Measurements from ENCODE around the gene DHRS13. TPM values are rescaled to one million over a fixed set of nuclear protein-coding genes. Genes with fewer than 3 reads are reported as not detected.

DHRS13 gene
- total RNA-seq, 1 donor = 2.6 TPM

DNA sequence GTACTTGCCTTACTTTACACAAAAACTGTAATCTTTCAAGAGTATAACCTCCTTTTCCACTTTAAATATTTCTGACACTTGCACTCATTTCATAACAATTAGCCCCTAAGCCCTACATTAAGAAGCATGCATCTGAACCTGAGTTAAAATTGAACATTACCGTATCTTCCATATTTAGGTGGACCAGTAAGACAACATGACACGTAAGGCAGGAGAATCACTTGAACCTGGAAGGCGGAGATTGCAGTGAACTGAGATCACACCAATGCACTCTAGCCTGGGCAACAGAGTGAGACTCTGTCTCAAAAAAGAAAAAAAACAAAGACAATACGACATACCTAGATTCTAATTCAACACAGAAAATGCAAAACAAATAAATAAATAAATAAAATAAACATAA is 41.5 kb upstream of the DHRS13 start:
- TF ChIP-seq CTCF (IDR thresholded peaks at IDR 0.05; ENCODE audit: insufficient read depth, low read depth, low read length) = no peak
- DNase-seq (ENCODE audit: low read depth) = no peak
- no peak overlapping the region for H3K4me3 ChIP-seq (ENCODE audit: low read depth, low read length)

DNA sequence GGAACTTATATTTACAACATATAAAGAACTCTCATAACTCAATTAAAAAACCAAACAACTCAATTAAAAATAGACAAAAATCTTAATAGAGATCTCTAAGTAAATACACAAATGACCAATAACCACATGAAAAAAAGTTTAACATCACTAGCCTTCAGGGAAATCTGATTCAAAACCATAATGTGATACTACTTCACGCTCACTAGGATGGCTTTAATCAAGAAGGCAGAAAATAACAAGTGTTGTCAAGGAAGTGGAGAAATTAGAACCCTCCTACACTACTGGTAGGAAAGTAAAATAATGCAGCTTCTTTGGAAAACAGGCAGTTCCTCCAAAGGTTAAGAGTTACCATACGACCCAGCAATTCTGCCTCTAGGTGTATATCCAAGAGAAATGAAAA is 40.0 kb upstream of the DHRS13 start:
- no peak for TF ChIP-seq CTCF (IDR thresholded peaks at IDR 0.05; ENCODE audit: insufficient read depth, low read depth, low read length)
- no peak for DNase-seq (ENCODE audit: low read depth)
- no peak overlapping the region for H3K4me3 ChIP-seq (ENCODE audit: low read depth, low read length)

DNA sequence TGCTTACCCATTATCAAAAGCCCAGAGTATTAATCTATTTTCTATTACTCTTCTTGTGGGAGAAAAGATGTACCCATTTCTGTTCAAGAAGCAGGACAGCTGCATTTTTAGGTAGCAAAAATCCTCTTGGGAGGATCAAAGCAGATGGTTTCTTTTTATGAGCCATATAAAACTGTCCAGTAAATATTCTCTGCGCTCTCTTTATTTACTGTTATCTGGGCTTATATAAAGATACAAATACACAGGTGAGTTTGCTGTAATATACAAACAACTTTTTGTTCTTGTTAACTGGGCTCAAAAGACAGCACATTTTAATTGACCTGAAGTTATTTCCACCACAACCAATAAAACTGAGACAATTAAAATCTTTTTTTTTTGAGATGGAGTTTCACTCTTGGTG is 38.4 kb upstream of the DHRS13 start:
- no peak overlapping the region for H3K4me3 ChIP-seq (ENCODE audit: low read depth, low read length)
- DNase-seq (ENCODE audit: low read depth) = peak; percentile 12
- no peak for TF ChIP-seq CTCF (IDR thresholded peaks at IDR 0.05; ENCODE audit: insufficient read depth, low read depth, low read length)

GRCh38 chr17:28940675-28941074 is 37.8 kb upstream of the DHRS13 start:
- DNase-seq (ENCODE audit: low read depth) = no peak
- no peak overlapping the region for H3K4me3 ChIP-seq (ENCODE audit: low read depth, low read length)
- no peak for TF ChIP-seq CTCF (IDR thresholded peaks at IDR 0.05; ENCODE audit: insufficient read depth, low read depth, low read length)

GRCh38 chr17:28940142-28940541 is 37.3 kb upstream of the DHRS13 start:
- no peak overlapping the region for H3K4me3 ChIP-seq (ENCODE audit: low read depth, low read length)
- DNase-seq (ENCODE audit: low read depth) = no peak
- no peak for TF ChIP-seq CTCF (IDR thresholded peaks at IDR 0.05; ENCODE audit: insufficient read depth, low read depth, low read length)

GRCh38 chr17:28938552-28938951 is 35.7 kb upstream of the DHRS13 start:
- no peak overlapping the region for H3K4me3 ChIP-seq (ENCODE audit: low read depth, low read length)

More at GRCh38 chr17:28938552-28938951, 35.7 kb upstream of the DHRS13 start:
- TF ChIP-seq CTCF (IDR thresholded peaks at IDR 0.05; ENCODE audit: insufficient read depth, low read depth, low read length) = no peak
- DNase-seq (ENCODE audit: low read depth) = no peak
